Measurements from ENCODE around the gene TAAR8. TPM values are rescaled to one million over a fixed set of nuclear protein-coding genes. Genes with fewer than 3 reads are reported as not detected.
"Not testable (repeated sequence)": the region's sequence is repeated elsewhere in the genome, so short reads cannot be mapped to it uniquely, and the experiment has no call there.

The TAAR8 gene
- total and polyA plus RNA-seq, 2 of the 13 experiments (the other 11 are each of a cell fraction or from before 2014, with no cell fraction given), result 0.07 TPM; not detected in 1

- FAIRE-seq; H4K20me1 ChIP-seq (ENCODE audit: insufficient read depth, low read length); H3K79me2 ChIP-seq (ENCODE audit: insufficient read depth, low read length); H3K36me3 ChIP-seq (replicated peaks in 1 of 2; ENCODE audit: control insufficient read depth in 1 of 2, insufficient read depth in 2 of 2, low read length in 2 of 2); H3K9me3 ChIP-seq (ENCODE audit: low read length); H3K4me2 ChIP-seq (ENCODE audit: low read depth, low read length); H2AFZ ChIP-seq (ENCODE audit: low read length); H3K27ac ChIP-seq (ENCODE audit: extremely low read length, insufficient read depth, low read length); H3K27me3 ChIP-seq (ENCODE audit: control insufficient read depth in 1 of 2, insufficient read depth in 2 of 2, low read length in 2 of 2); CTCF ChIA-PET (ENCODE audit: low intra/inter-chr PET ratio, low total read pairs); BruUV-seq (replicated peaks); POLR2A ChIA-PET; H3K9ac ChIP-seq (ENCODE audit: insufficient read depth, low read depth, low read length); ATAC-seq; H3K4me3 ChIP-seq (replicated peaks in 1 of 3; ENCODE audit: insufficient read depth in 1 of 3, low read depth in 2 of 3, low read length in 3 of 3); TF ChIP-seq CREB1 (CRISPR knock-in tag; IDR thresholded peaks at IDR 0.05); SOX13 (IDR thresholded peaks at IDR 0.05); ATF7 (IDR thresholded peaks at IDR 0.05); EP300 (CRISPR knock-in tag; IDR thresholded peaks at IDR 0.05; ENCODE audit: borderline replicate concordance): not testable (repeated sequence)
- intact Hi-C loops (cut with micrococcal nuclease; ENCODE audit: unreplicated experiment), result loop anchor here (5.0 to 10.0 kb wide), 3 partner anchors 138 to 978 kb away; partner anchors contain the start of gene SLC18B1
- H3K4me1 ChIP-seq (ENCODE audit: insufficient read depth, low read length), result peaks cover 22% of the 10 kb centered on the region
- 14% methylated on average over 2 of the region's 2 CpGs for WGBS (ENCODE audit: low lambda C conversion rate)
- in situ Hi-C loops (cut with HindIII; ENCODE audit: extremely low pct_ligation_motif_present, low pct_unique_long_range_greater_than_20kb), result loop anchor here (5.0 kb wide), 1 partner anchor 233 kb away; no protein-coding TSS in a partner anchor
- DNase-seq (ENCODE audit: low spot score), result peak; percentile 53
- peak; percentile 84 for TF ChIP-seq PAXIP1 (CRISPR knock-in tag; conservative IDR thresholded peaks at IDR 0.05)
- TF ChIP-seq FOXJ3 (CRISPR knock-in tag; IDR thresholded peaks at IDR 0.05; ENCODE audit: borderline replicate concordance), result peak; percentile 54; the same call in 1 of the 2 replicates
- TF ChIP-seq, protein P1, sequence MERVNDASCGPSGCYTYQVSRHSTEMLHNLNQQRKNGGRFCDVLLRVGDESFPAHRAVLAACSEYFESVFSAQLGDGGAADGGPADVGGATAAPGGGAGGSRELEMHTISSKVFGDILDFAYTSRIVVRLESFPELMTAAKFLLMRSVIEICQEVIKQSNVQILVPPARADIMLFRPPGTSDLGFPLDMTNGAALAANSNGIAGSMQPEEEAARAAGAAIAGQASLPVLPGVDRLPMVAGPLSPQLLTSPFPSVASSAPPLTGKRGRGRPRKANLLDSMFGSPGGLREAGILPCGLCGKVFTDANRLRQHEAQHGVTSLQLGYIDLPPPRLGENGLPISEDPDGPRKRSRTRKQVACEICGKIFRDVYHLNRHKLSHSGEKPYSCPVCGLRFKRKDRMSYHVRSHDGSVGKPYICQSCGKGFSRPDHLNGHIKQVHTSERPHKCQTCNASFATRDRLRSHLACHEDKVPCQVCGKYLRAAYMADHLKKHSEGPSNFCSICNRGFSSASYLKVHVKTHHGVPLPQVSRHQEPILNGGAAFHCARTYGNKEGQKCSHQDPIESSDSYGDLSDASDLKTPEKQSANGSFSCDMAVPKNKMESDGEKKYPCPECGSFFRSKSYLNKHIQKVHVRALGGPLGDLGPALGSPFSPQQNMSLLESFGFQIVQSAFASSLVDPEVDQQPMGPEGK (CRISPR knock-in tag; IDR thresholded peaks at IDR 0.05), result peak; percentile 60
- peak; percentile 59 for TF ChIP-seq FOXA3 (CRISPR knock-in tag; IDR thresholded peaks at IDR 0.05)
- 0 out of 2 replicates have a peak, but pooled peaks have one; percentile 9 for TF ChIP-seq CREB1 (IDR thresholded peaks at IDR 0.05)
- TF ChIP-seq ZMYM4 (CRISPR knock-in tag; IDR thresholded peaks at IDR 0.05), result peak; percentile 60
- TF ChIP-seq SOX13 (CRISPR knock-in tag; conservative IDR thresholded peaks at IDR 0.05 in 1 of 2, IDR thresholded peaks at IDR 0.05 in 1 of 2), result peak in 1 of 2 experiments; percentile 70; a peak in 2 of 4 replicates
- 0 out of 2 replicates have a peak, but pooled peaks have one; percentile 31 for TF ChIP-seq NCOA2 (CRISPR knock-in tag; IDR thresholded peaks at IDR 0.05)
- peak; percentile 44; the same call in 1 of the 2 replicates for TF ChIP-seq ATF7 (CRISPR knock-in tag; IDR thresholded peaks at IDR 0.05)
- peak; percentile 47 for TF ChIP-seq MED1 (CRISPR knock-in tag; IDR thresholded peaks at IDR 0.05)
- peak; percentile 73 for TF ChIP-seq HNF4A (CRISPR knock-in tag; IDR thresholded peaks at IDR 0.05)
- peak; percentile 60; the same call in 1 of the 2 replicates for TF ChIP-seq POGZ (CRISPR knock-in tag; IDR thresholded peaks at IDR 0.05)
- TF ChIP-seq NR2F2 (IDR thresholded peaks at IDR 0.05; ENCODE audit: borderline replicate concordance, low read depth), result peak; percentile 72
- TF ChIP-seq EP300 (IDR thresholded peaks at IDR 0.05; ENCODE audit: low read depth in 2 of 2, low read length in 2 of 2), result peak in 1 of 2 experiments; percentile 54; a peak in 2 of 4 replicates
- TF ChIP-seq RXRB (CRISPR knock-in tag; IDR thresholded peaks at IDR 0.05; ENCODE audit: borderline replicate concordance), result peak; percentile 49; the same call in 1 of the 2 replicates
- TF ChIP-seq ELF3 (CRISPR knock-in tag; IDR thresholded peaks at IDR 0.05), result 0 out of 2 replicates have a peak, but pooled peaks have one; percentile 19
- TF ChIP-seq ISL2 (CRISPR knock-in tag; IDR thresholded peaks at IDR 0.05), result peak; percentile 67; the same call in 1 of the 2 replicates
These were observed 17.9 kb upstream of the TAAR8 start for GRCh38 chr6:132534546-132534945.

All from HepG2 (cell line).